ENCODE measurements around the gene SIGMAR1. TPM values are rescaled to one million over a fixed set of nuclear protein-coding genes. Genes with fewer than 3 reads are reported as not detected.

Gene SIGMAR1
- total RNA-seq, 2 experiments from 2014 or later = 141 to 147 TPM

- ChIA-PET POLR2A (no interaction called here), CTCF (interaction anchor here (1.0 to 3.4 kb wide), 5 partner anchors 10 to 189 kb away, joined by 3 to 15 read pairs (median 12); no protein-coding TSS in a partner anchor)
These were observed 44.5 kb downstream of the SIGMAR1 start for GRCh38 chr9:34592895-34593601.

DNA sequence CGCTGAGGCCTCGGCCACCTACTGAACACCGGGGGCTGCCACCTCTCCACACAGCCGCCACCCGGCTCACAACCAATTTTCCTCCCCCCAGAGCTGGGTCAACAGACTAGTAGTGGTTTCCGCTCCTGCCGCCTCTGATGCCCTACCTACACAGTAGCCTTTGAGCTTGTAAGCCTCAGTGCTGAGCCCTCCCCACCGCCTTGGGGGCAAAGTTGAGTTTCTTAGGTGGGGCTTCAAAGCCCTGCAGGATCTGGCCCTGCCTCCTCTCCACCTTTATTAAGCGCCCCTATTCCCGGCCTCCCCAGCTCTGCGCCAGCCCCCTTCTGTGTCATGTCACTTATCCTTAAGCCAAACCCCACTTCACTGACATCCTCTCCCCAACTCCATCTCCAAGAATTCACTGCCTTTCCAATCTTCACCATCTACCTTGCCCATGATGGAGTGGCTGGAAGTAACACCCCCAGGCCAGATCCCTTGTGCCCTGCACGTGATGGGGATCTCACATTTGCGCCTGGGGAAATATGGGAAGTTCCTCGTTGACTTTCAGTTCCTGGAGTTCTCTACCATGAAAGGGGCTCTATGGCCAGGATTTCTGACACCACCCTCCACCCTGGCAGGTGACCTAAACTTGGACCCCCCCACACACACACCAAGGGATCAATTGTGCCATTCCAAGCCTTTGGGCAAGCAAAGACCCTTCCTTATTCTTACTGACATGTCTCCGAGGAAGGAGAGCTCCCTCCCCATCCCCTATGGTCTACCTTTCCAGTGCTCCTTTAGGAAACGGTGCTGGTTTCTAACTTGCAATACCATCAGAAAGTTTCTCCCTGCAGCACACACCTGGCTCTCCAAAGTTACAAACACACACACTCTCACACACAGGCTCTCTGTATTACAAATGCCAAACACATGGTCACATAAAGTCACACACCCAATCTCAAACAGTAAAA is 45.4 kb downstream of the SIGMAR1 start:
- ChIA-PET CTCF (interaction anchor here (0.6 to 3.4 kb wide), 38 partner anchors 9 to 259 kb away, joined by 3 to 15 read pairs (median 4); partner anchors contain the start of genes DCTN3, ENHO and SIGMAR1), POLR2A (no interaction called here)

- POLR2A ChIA-PET = no interaction called here
- CTCF ChIA-PET = interaction anchor here (0.6 to 3.4 kb wide), 38 partner anchors 9 to 258 kb away, joined by 3 to 15 read pairs (median 4); partner anchors contain the start of genes DCTN3, ENHO and SIGMAR1
These were observed 46.2 kb downstream of the SIGMAR1 start for GRCh38 chr9:34591248-34591916.

GRCh38 chr9:34590381-34591247 is 47.0 kb downstream of the SIGMAR1 start:
- ChIA-PET POLR2A (no interaction called here), CTCF (interaction anchor here (0.8 to 3.4 kb wide), 22 partner anchors 8 to 192 kb away, joined by 3 to 15 read pairs (median 6); partner anchors contain the start of genes ENHO and SIGMAR1)

- ChIA-PET POLR2A (no interaction called here), CTCF (no interaction called here)
These were observed 47.8 kb downstream of the SIGMAR1 start, which contains the start of gene CNTFR for GRCh38 chr9:34589636-34590380. Gene CNTFR, minus strand, starts transcription at chr9:34589724. Its CDS starts 20,743 bp downstream, at chr9:34568981.

DNA sequence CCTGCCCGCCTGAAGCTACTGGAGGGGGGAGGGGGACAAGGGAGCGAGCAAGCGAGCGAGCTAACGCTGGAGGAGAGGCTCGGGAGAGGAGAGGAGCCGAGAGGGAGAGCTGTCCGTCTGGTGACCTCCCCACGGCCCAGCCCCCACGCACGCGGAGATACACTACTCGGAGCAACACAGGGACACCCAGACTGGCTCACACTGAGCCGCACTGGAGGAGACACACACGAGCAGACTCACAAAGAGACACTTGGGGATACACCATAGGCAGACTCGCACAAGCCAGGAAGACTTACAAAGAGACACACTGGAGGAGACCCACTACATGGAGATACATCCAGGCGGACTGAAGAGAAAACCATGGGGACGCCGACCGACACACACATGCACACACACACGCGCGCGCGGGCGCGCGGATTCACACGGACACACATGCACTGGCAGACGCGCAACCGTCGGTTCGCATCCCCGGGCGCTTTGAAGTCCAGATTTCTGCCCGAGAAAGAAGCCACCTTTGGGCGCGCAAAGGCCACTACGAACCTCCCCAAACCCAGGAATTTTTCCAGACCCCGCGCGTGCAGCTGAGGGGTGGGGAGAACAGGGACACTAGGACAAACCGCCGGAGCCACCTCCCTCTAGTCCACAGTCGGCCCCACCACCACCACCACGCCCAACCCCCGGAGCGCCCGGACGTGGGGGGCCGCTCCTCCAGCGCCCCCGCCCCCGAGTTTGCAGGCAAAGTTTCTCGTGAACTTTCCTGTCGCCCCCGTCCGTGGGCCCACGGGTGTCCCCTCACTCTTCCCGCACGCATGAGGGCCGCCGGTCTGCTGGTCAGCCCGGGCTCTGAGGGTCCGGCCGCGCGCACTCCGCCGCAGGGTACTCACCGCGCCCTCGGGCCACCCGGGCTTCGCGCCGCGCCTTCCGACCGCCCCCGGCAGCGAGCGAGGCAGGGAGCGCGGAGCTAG is 48.6 kb downstream of the SIGMAR1 start:
- CTCF ChIA-PET = no interaction called here
- POLR2A ChIA-PET = no interaction called here

DNA sequence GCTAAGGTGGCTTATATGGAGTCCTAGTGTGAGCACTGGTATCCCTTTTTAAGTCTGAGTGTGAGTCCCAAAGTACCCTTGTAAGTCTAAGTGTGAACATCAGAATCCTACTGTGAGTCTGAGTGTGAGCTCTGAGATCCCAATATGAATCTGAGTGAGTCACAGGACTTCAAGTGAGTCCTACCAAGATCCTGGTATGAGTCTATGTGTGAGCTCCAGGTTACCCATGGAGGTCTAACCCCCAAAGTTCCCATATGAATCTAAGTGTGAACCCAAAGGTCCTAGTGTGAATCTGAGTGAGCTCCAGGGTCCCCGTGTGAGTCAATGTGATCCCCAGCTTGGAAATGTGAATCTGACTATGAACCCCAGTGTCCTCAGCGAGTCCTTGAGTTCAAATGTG is 50.3 kb downstream of the SIGMAR1 start:
- CTCF ChIA-PET = interaction anchor here (0.8 to 1.7 kb wide), 3 partner anchors 16 to 47 kb away, joined by 3 to 9 read pairs (median 3); no protein-coding TSS in a partner anchor
- POLR2A ChIA-PET = no interaction called here

DNA sequence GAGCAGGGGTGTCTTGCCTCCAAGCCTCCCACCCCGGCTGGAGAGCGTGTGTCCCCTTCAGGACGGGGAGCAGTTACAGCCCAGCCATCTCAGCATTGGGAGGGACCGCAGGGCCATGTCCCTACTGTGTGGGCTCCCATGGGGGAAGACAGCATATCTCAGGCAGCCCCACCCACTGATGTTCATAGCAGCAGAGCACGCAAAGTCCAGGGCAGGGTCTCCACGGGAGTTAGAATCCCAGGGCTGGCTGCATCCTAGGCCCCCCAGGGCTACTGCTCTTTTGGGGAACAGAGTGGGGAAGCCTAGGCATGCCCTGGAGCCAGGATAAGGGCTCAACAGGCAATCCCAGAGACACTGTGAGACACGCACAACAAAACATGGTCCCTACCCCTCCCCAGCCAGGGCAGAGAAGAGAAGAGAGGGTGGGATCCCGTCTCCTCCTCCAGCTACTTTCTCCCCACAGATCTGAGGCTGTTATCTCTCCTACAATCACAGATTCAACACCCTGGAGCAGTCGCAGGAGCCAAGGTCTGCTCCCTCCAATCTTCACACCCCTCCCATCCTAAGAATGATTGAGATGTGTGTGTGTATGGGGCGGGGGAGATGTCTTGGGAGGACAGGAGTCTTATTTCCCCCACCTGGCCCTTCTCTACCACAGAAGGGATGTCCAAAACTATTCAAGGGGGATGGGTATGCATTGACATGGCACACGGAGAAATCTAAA is 51.5 kb downstream of the SIGMAR1 start:
- ChIA-PET POLR2A (no interaction called here), CTCF (interaction anchor here (0.8 kb wide), 1 partner anchor 43 kb away, joined by 3 read pairs; no protein-coding TSS in a partner anchor)

DNA sequence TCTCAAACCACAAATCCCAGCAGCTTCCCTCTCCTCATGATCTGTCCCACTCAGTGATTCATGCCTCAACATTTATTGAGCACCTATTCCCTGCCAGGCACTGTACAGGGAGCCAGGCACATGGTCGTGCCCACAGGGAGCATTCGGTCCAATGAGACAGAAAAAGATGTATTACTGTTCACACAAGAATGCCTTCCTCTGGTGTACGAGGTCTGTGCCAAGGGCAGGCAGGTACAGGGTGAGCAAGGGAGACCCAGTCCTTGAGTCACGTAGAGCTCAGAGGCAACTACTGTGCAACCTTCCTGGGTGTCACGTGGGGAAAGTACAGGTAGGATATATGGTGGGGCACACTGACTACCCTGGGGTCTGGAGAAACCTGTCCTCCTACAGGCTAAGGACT is 52.6 kb downstream of the SIGMAR1 start:
- CTCF ChIA-PET = interaction anchor here (0.5 to 1.6 kb wide), 2 partner anchors 38 to 1278 kb away, joined by 3 to 4 read pairs; no protein-coding TSS in a partner anchor
- POLR2A ChIA-PET = no interaction called here

Other genes with a start within 250 kb of the SIGMAR1 start
- 1 to 10 TPM; 8.4 to 8.7 TPM for gene FAM219A, start 179.2 kb downstream of the SIGMAR1 start, total RNA-seq
- gene DNAI1, start 179.0 kb downstream of the SIGMAR1 start, total RNA-seq = not detected
- gene ENHO, start 114.8 kb downstream of the SIGMAR1 start, total RNA-seq = under 1 TPM; 0.38 to 0.61 TPM
- gene CNTFR, start 48.1 kb downstream of the SIGMAR1 start, total RNA-seq = not detected
- gene RPP25L, start 25.7 kb downstream of the SIGMAR1 start, total RNA-seq = 10 to 100 TPM; 34.1 to 39.5 TPM
- 10 to 100 TPM; 66.7 to 71.8 TPM for gene DCTN3, start 17.3 kb downstream of the SIGMAR1 start, total RNA-seq
- gene ARID3C, start 8.7 kb downstream of the SIGMAR1 start, total RNA-seq = under 1 TPM; 0.25 to 0.34 TPM
- 10 to 100 TPM; 42.6 to 42.9 TPM for gene GALT, start 8.9 kb upstream of the SIGMAR1 start, total RNA-seq
- gene IL11RA, start 14.4 kb upstream of the SIGMAR1 start, total RNA-seq = 10 to 100 TPM in 1 of 2 experiments, 1 to 10 TPM in 1; 9.3 to 11.1 TPM
- gene CCL27, start 24.9 kb upstream of the SIGMAR1 start, total RNA-seq = under 1 TPM; 0.29 to 0.44 TPM
- not detected for gene CCL19, start 53.5 kb upstream of the SIGMAR1 start, total RNA-seq
- gene CCL21, start 72.3 kb upstream of the SIGMAR1 start, total RNA-seq = not detected